GM23248 (cell line): ENCODE measurements around the gene NT5E.

ENCODE experiments used
- EZH2 ChIP-seq: fragments of 200-600 bp; sonication (generic); IDR thresholded peaks from 2 replicates; pipeline ENCODE4 v1.6.1; 2018; ENCODE audit warnings: antibody characterized with exemption, mild to moderate bottlenecking; ENCODE audit not compliant: insufficient read depth, poor library complexity, severe bottlenecking
- EZH2phosphoT487 ChIP-seq: fragments of 200-600 bp; sonication (generic); IDR thresholded peaks from 2 replicates; pipeline ENCODE4 v1.6.1; 2018; ENCODE audit warnings: antibody characterized with exemption, moderate library complexity, mild to moderate bottlenecking, low read depth; ENCODE audit not compliant: insufficient read depth

GRCh38 chr6:85436939-85437495 lies 12.9 kb upstream of the NT5E start:
- no peak for TF ChIP-seq EZH2
- TF ChIP-seq EZH2phosphoT487: no peak
